T-helper 17 cell (primary cell): Measurements from ENCODE around the gene DNAI2. TPM values are rescaled to one million over a fixed set of nuclear protein-coding genes. Genes with fewer than 3 reads are reported as not detected.

Experiments
- ATAC-seq: fragments of 150-1000 bp; cut with Tn5 transposase; 2 replicates; pipeline ENCODE4 v1.10.0; 2021; ENCODE audit warnings: mild to moderate bottlenecking, moderate library complexity
- DNase-seq, 3 donors: peaks; one replicate each; pipeline versions ENCODE4 v3.0.0 to v3.0.0-alpha.2; 2020 to 2021
- H3K9me3 ChIP-seq: one replicate; pipeline ENCODE4 v1.7.0; 2013; ENCODE audit warnings: low read length, mild to moderate bottlenecking; ENCODE audit not compliant: control insufficient read depth, poor library complexity, severe bottlenecking
- H3K27ac Mint-ChIP-seq: one replicate; pipeline ENCODE4 v1.8.0; 2022; ENCODE audit warnings: mild to moderate bottlenecking, moderate library complexity, mixed read lengths
- H3K27me3 Mint-ChIP-seq: one replicate; pipeline ENCODE4 v1.8.0; 2022; ENCODE audit warnings: mixed read lengths
- H3K36me3 Mint-ChIP-seq: one replicate; pipeline ENCODE4 v1.8.0; 2022; ENCODE audit warnings: low read depth, mixed read lengths
- H3K4me1 Mint-ChIP-seq: one replicate; pipeline ENCODE4 v1.8.0; 2022; ENCODE audit warnings: mild to moderate bottlenecking, mixed read lengths
- H3K4me3 Mint-ChIP-seq: one replicate; pipeline ENCODE4 v1.8.0; 2022; ENCODE audit warnings: mild to moderate bottlenecking, moderate library complexity, mixed read lengths
- total RNA-seq, 4 donors: library from RNA in 2 of 4; stranded (reverse) in 2 of 4; gene quantifications; one replicate each; pipeline ENCODE4 v1.2.3 and lab custom pipeline; 2022 to 2026

DNAI2 gene
- total RNA-seq, 2 donors from 2014 or later = 4.1 to 4.2 TPM

DNA sequence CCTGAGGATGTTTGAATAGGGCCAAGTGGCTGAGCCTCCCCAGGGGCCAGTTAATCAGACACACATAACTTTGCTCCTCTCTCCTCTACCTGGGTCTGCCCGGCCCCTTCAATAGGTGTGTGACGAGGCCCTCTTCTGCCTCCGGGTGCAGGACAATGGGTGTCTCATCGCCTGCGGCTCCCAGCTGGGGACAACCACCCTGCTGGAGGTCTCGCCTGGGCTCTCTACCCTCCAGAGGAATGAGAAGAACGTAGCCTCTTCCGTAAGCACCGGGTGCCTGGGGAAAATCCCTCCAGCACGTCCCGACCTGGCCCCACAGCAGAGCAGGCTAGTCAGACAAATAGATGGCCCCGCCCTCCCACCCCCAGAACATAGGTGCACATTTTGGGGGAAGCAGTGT is 35.9 kb downstream of the DNAI2 start:
- no peaks in the 10 kb centered on the region for H3K9me3 ChIP-seq
- ATAC-seq (no peak), DNase-seq (no peak)
- H3K4me1 Mint-ChIP-seq = peaks cover 5% of the 10 kb centered on the region
- H3K27ac Mint-ChIP-seq = no peak overlapping the region
- no peak overlapping the region for H3K4me3 Mint-ChIP-seq
- H3K36me3 Mint-ChIP-seq = no peaks in the 10 kb centered on the region
- H3K27me3 Mint-ChIP-seq = no peaks in the 10 kb centered on the region

DNA sequence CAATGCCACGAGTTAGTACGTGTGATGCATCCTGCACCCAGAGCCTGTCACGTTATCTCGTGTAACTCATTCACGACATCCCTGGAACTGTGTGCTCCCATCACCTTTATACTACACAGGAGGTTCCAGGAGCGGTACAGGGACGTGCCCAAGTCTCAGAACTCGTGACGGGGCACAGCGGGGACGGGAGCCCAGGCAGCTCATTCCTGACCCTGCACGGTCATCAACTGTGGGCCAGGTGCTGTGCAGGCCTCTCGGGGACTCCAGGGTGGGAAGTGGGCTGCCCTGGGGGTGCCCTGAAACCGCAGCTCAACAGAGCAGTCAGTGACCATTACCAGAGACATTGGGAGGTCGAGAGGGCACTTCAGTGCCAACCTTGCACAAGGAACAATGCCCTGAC is 40.8 kb downstream of the DNAI2 start:
- Mint-ChIP-seq H3K27ac (no peak overlapping the region), H3K27me3 (no peaks in the 10 kb centered on the region), H3K4me3 (no peak overlapping the region), H3K4me1 (no peaks in the 10 kb centered on the region), H3K36me3 (no peaks in the 10 kb centered on the region)
- DNase-seq = no peak
- ATAC-seq = no peak
- no peaks in the 10 kb centered on the region for H3K9me3 ChIP-seq

GRCh38 chr17:74316220-74316619 is 42.2 kb downstream of the DNAI2 start:
- Mint-ChIP-seq H3K36me3 (no peaks in the 10 kb centered on the region), H3K4me3 (no peak overlapping the region), H3K27ac (no peak overlapping the region), H3K27me3 (no peaks in the 10 kb centered on the region), H3K4me1 (no peaks in the 10 kb centered on the region)
- ATAC-seq = no peak
- DNase-seq = no peak
- H3K9me3 ChIP-seq = no peaks in the 10 kb centered on the region

GRCh38 chr17:74317071-74317470 is 43.0 kb downstream of the DNAI2 start:
- H3K9me3 ChIP-seq = no peaks in the 10 kb centered on the region
- DNase-seq = no peak
- H3K36me3 Mint-ChIP-seq = no peaks in the 10 kb centered on the region
- peaks cover 3% of the 10 kb centered on the region for H3K4me1 Mint-ChIP-seq
- ATAC-seq = no peak
- H3K27ac Mint-ChIP-seq = no peak overlapping the region
- H3K27me3 Mint-ChIP-seq = peaks cover 2% of the 10 kb centered on the region
- no peak overlapping the region for H3K4me3 Mint-ChIP-seq

- ATAC-seq (no peak), DNase-seq (no peak)
- no peak overlapping the region for H3K27ac Mint-ChIP-seq
- H3K36me3 Mint-ChIP-seq = no peaks in the 10 kb centered on the region
- no peak overlapping the region for H3K4me3 Mint-ChIP-seq
- peaks cover 4% of the 10 kb centered on the region for H3K4me1 Mint-ChIP-seq
- H3K27me3 Mint-ChIP-seq = peaks cover 9% of the 10 kb centered on the region
- H3K9me3 ChIP-seq = no peaks in the 10 kb centered on the region
Measured at GRCh38 chr17:74318391-74318790, 44.4 kb downstream of the DNAI2 start.

DNA sequence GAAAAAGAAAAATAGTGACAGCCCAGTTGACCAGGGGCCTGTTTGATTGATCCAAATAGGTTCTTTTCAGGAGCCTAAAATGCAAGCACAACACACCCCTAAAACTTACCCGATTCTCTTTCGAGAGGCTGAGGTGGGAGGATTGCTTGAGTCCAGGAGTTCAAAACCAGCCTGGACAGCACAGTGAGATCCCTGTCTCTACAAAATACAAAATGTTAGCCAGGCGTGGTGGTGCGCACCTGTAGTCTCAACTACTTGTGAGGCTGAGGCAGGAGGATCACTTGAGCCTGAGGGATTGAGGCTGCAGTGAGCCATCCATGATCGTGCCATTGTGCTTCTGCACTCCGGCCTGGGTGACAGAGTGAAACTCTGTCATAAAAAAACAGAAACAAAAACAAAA is 50.5 kb downstream of the DNAI2 start:
- Mint-ChIP-seq H3K27me3 (peaks cover 9% of the 10 kb centered on the region), H3K36me3 (peaks cover 2% of the 10 kb centered on the region), H3K4me1 (peaks cover 23% of the 10 kb centered on the region), H3K27ac (peak overlapping the region; percentile 43), H3K4me3 (no peak overlapping the region)
- no peaks in the 10 kb centered on the region for H3K9me3 ChIP-seq
- no peak for ATAC-seq
- DNase-seq = no peak

DNA sequence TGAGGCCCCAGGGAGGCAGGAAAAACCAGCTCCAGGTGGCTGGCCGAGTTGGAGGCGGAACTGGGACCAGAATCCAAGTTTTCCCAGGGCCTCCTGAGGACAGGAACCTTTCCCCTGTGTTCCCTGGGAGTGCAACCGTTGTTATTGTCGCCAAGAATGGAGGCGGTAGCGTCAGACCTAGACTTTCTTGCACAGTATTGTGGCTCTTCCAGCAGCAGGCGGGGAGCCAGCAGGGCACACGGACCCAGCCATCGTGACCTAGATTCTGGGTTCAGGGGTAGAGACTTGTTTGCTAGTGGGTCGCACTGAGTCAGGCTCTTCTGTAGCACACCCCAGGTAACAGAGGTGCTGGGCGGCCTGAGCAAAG is 51.3 kb downstream of the DNAI2 start:
- no peaks in the 10 kb centered on the region for H3K9me3 ChIP-seq
- ATAC-seq (peak; percentile 66), DNase-seq (no peak)
- peaks cover 2% of the 10 kb centered on the region for H3K36me3 Mint-ChIP-seq
- H3K27me3 Mint-ChIP-seq = peaks cover 9% of the 10 kb centered on the region
- peaks cover 24% of the 10 kb centered on the region for H3K4me1 Mint-ChIP-seq
- peak overlapping the region; percentile 78 for H3K4me3 Mint-ChIP-seq
- H3K27ac Mint-ChIP-seq = peak overlapping the region; percentile 43

- Mint-ChIP-seq H3K4me1 (peaks cover 24% of the 10 kb centered on the region), H3K4me3 (peak within 1 kb of the TSS; percentile 78), H3K27me3 (peaks cover 9% of the 10 kb centered on the region), H3K36me3 (peaks cover 2% of the 10 kb centered on the region), H3K27ac (peak within 1 kb of the TSS; percentile 43)
- H3K9me3 ChIP-seq = no peaks in the 10 kb centered on the region
- DNase-seq (peak; percentile 41 to 54 (median 50)), ATAC-seq (peak; percentile 92)
Measured at GRCh38 chr17:74325743-74326379, 51.8 kb downstream of the DNAI2 start, which contains the start of gene KIF19. Gene KIF19, plus strand, starts transcription at chr17:74326226. Its CDS starts 124 bp downstream, at chr17:74326350.

DNA sequence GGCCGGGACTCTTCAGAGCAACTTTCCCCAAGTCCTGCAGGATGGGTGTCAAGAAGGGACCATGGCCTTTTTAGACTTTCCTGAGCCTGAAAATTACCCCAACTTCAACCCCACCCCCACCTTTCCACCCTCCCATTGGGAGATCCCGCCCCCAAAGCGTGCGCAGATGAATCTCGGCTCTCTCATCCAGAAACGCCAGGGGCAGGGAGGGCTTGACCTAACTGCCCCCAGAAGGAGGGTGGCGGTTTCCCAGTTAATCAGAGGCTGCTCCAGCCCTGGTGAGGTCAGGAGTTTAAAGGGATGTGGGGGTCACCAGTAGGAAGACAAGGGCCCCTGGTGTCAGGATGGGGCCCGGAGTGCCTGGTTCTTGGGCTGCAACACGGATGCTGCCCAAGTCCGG is 52.5 kb downstream of the DNAI2 start:
- peaks cover 2% of the 10 kb centered on the region for H3K36me3 Mint-ChIP-seq
- peaks cover 24% of the 10 kb centered on the region for H3K4me1 Mint-ChIP-seq
- H3K27ac Mint-ChIP-seq = no peak overlapping the region
- peak overlapping the region; percentile 63 for H3K4me3 Mint-ChIP-seq
- DNase-seq (no peak), ATAC-seq (no peak)
- H3K9me3 ChIP-seq = no peaks in the 10 kb centered on the region
- peaks cover 9% of the 10 kb centered on the region for H3K27me3 Mint-ChIP-seq

DNA sequence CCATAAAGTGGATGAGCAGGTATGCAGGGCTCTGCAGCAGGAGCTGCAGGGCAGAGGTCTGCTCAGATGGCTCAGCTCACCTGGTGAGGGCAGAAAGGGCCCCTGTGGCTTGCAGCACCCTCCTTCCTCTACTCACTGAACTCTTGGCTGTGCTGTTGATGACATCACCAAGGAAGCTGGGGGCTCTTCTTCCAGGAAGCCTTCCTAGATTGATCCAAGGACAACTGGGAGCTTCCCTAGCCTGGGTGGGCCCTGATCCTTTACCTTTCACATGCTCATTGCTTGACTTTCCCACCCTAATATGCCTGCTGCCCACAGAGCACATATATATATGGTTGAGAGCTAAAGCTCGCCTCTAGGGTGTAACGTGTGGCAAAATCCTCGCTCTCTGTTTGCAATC is 54.5 kb downstream of the DNAI2 start:
- Mint-ChIP-seq H3K36me3 (peaks cover 2% of the 10 kb centered on the region), H3K4me1 (peaks cover 20% of the 10 kb centered on the region), H3K4me3 (peak overlapping the region; percentile 31), H3K27me3 (no peaks in the 10 kb centered on the region), H3K27ac (peak overlapping the region; percentile 17)
- no peak for DNase-seq
- H3K9me3 ChIP-seq = no peaks in the 10 kb centered on the region
- ATAC-seq = no peak

DNA sequence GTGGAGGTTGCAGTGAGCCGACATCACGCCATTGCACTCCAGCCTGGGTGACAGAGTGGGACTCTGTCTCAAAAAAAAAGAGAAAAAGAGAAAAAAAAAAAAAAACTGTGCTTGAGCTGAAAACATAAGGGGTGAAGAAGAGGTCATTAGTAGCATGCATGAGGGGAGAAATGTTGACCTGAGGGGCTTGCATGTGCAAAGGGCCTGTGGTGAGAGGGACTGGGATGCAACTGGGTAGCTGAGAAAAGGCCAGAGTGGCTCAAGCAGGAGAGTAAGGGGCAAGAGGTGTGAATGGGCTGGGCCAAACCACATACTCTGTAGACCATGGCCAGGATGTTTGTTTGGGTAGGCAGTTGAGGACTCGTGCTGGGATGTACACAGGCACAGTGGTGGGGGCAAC is 55.3 kb downstream of the DNAI2 start:
- Mint-ChIP-seq H3K27ac (peak overlapping the region; percentile 17), H3K4me1 (peaks cover 20% of the 10 kb centered on the region), H3K4me3 (peak overlapping the region; percentile 28), H3K27me3 (no peaks in the 10 kb centered on the region), H3K36me3 (peaks cover 2% of the 10 kb centered on the region)
- no peaks in the 10 kb centered on the region for H3K9me3 ChIP-seq
- ATAC-seq (no peak), DNase-seq (no peak)

- H3K27me3 Mint-ChIP-seq = no peaks in the 10 kb centered on the region
- no peak for ATAC-seq
- no peak for DNase-seq
- no peak overlapping the region for H3K27ac Mint-ChIP-seq
- H3K36me3 Mint-ChIP-seq = peaks cover 2% of the 10 kb centered on the region
- H3K9me3 ChIP-seq = no peaks in the 10 kb centered on the region
- no peak overlapping the region for H3K4me3 Mint-ChIP-seq
- H3K4me1 Mint-ChIP-seq = peaks cover 15% of the 10 kb centered on the region
Measured at GRCh38 chr17:74330446-74330845, 56.4 kb downstream of the DNAI2 start.

DNA sequence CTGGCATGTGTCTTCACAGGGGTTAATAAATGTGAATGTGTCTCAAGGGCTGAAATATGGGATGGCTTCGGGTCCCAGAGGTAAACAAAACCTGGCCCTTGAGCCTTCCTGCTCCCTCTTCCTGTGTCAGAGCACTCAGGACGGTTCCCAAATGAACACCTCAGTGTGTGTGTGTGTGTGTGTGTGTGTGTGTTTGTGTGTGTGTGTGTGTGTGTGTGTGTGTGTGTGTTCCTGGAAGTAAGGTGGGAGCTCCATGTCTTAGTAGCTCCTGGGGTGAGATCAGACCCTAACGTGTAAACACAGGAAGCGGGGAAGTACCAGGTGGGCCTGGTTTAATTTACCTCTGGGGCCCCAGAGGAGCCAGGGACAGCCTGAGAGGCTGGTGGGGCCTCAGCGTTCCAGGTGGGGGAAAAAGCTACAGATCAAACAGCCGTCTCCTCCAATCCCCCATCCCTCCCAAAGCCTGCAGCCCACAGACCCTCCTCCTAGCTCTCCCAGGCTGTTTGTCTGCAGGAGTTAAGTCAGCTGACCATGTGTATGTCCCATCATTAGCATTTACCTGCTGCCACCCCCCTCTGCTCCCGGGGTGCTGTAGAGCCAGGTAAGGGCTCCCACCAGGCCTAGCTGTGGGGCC is 58.1 kb downstream of the DNAI2 start:
- DNase-seq (no peak), ATAC-seq (no peak)
- peaks cover 11% of the 10 kb centered on the region for H3K4me1 Mint-ChIP-seq
- H3K36me3 Mint-ChIP-seq = peaks cover 2% of the 10 kb centered on the region
- H3K27me3 Mint-ChIP-seq = no peaks in the 10 kb centered on the region
- no peak overlapping the region for H3K4me3 Mint-ChIP-seq
- no peak overlapping the region for H3K27ac Mint-ChIP-seq
- no peaks in the 10 kb centered on the region for H3K9me3 ChIP-seq

- no peaks in the 10 kb centered on the region for H3K9me3 ChIP-seq
- Mint-ChIP-seq H3K27ac (no peak overlapping the region), H3K27me3 (no peaks in the 10 kb centered on the region), H3K36me3 (peaks cover 2% of the 10 kb centered on the region), H3K4me1 (peaks cover 11% of the 10 kb centered on the region), H3K4me3 (no peak overlapping the region)
- ATAC-seq = no peak
- DNase-seq = no peak
Measured at GRCh38 chr17:74332763-74333283, 58.8 kb downstream of the DNAI2 start.
